Measurements from ENCODE around the gene FOXN3. TPM values are rescaled to one million over a fixed set of nuclear protein-coding genes. Genes with fewer than 3 reads are reported as not detected.

Gene FOXN3
- total RNA-seq, 2 experiments from 2014 or later = 92.2 to 94.4 TPM

- H3K36me3 Mint-ChIP-seq (ENCODE audit: low read depth) = peaks cover 21% of the 10 kb centered on the region
- CTCF ChIA-PET = interaction anchor here (1.4 kb wide), 1 partner anchor 10 kb away, joined by 4 read pairs; no protein-coding TSS in a partner anchor
- H3K27me3 Mint-ChIP-seq = no peaks in the 10 kb centered on the region
- POLR2A ChIA-PET = no interaction called here
- H3K4me1 Mint-ChIP-seq = peaks cover 57% of the 10 kb centered on the region
- peaks cover 2% of the 10 kb centered on the region for H3K9me3 Mint-ChIP-seq
- peak overlapping the region; percentile 85 for H3K27ac Mint-ChIP-seq
- no peak for DNase-seq
- H3K4me3 Mint-ChIP-seq = no peak overlapping the region
Observed at GRCh38 chr14:89444516-89445125, 27.6 kb upstream of the FOXN3 start.

- Mint-ChIP-seq H3K9me3 (peaks cover 2% of the 10 kb centered on the region), H3K4me3 (peak overlapping the region; percentile 42), H3K27ac (peak overlapping the region; percentile 85), H3K27me3 (no peaks in the 10 kb centered on the region), H3K4me1 (peaks cover 57% of the 10 kb centered on the region), H3K36me3 (ENCODE audit: low read depth) (peaks cover 21% of the 10 kb centered on the region)
- peak; percentile 28 for DNase-seq
- ChIA-PET CTCF (interaction anchor here (1.4 kb wide), 1 partner anchor 10 kb away, joined by 4 read pairs; no protein-coding TSS in a partner anchor), POLR2A (interaction anchor here (1.0 kb wide), 1 partner anchor 66 kb away, joined by 6 read pairs; no protein-coding TSS in a partner anchor)
Observed at GRCh38 chr14:89444044-89444443, 27.0 kb upstream of the FOXN3 start.

GRCh38 chr14:89443042-89443629, 26.1 kb upstream of the FOXN3 start:
- peaks cover 2% of the 10 kb centered on the region for H3K9me3 Mint-ChIP-seq
- POLR2A ChIA-PET = interaction anchor here (1.0 kb wide), 1 partner anchor 67 kb away, joined by 6 read pairs; no protein-coding TSS in a partner anchor
- peak overlapping the region; percentile 85 for H3K27ac Mint-ChIP-seq
- no peak for DNase-seq
- CTCF ChIA-PET = no interaction called here
- no peak overlapping the region for H3K4me3 Mint-ChIP-seq
- peaks cover 52% of the 10 kb centered on the region for H3K4me1 Mint-ChIP-seq
- peaks cover 21% of the 10 kb centered on the region for H3K36me3 Mint-ChIP-seq (ENCODE audit: low read depth)
- no peaks in the 10 kb centered on the region for H3K27me3 Mint-ChIP-seq

- Mint-ChIP-seq H3K27ac (no peak overlapping the region), H3K4me1 (peaks cover 45% of the 10 kb centered on the region), H3K9me3 (peaks cover 2% of the 10 kb centered on the region), H3K36me3 (ENCODE audit: low read depth) (peaks cover 18% of the 10 kb centered on the region), H3K27me3 (no peaks in the 10 kb centered on the region), H3K4me3 (no peak overlapping the region)
- ChIA-PET CTCF (interaction anchor here (1.5 kb wide), 1 partner anchor 17 kb away, joined by 3 read pairs; no protein-coding TSS in a partner anchor), POLR2A (no interaction called here)
- no peak for DNase-seq
Observed at GRCh38 chr14:89442280-89442679, 25.2 kb upstream of the FOXN3 start.

GRCh38 chr14:89440986-89441909, 24.2 kb upstream of the FOXN3 start:
- H3K27me3 Mint-ChIP-seq = no peaks in the 10 kb centered on the region
- POLR2A ChIA-PET = no interaction called here
- CTCF ChIA-PET = interaction anchor here (0.6 to 1.5 kb wide), 2 partner anchors 11 to 18 kb away, joined by 3 read pairs; no protein-coding TSS in a partner anchor
- H3K9me3 Mint-ChIP-seq = peaks cover 2% of the 10 kb centered on the region
- H3K36me3 Mint-ChIP-seq (ENCODE audit: low read depth) = peaks cover 19% of the 10 kb centered on the region
- no peak for DNase-seq
- H3K27ac Mint-ChIP-seq = no peak overlapping the region
- peaks cover 42% of the 10 kb centered on the region for H3K4me1 Mint-ChIP-seq
- no peak overlapping the region for H3K4me3 Mint-ChIP-seq

GRCh38 chr14:89435892-89436656, 19.0 kb upstream of the FOXN3 start:
- H3K27me3 Mint-ChIP-seq = no peaks in the 10 kb centered on the region
- CTCF ChIA-PET = interaction anchor here (0.6 to 1.1 kb wide), 3 partner anchors 21 to 767 kb away, joined by 3 read pairs; no protein-coding TSS in a partner anchor
- POLR2A ChIA-PET = no interaction called here
- peaks cover 3% of the 10 kb centered on the region for H3K36me3 Mint-ChIP-seq (ENCODE audit: low read depth)
- no peak for DNase-seq
- H3K9me3 Mint-ChIP-seq = no peaks in the 10 kb centered on the region
- no peak overlapping the region for H3K4me3 Mint-ChIP-seq
- no peak overlapping the region for H3K27ac Mint-ChIP-seq
- H3K4me1 Mint-ChIP-seq = peaks cover 29% of the 10 kb centered on the region

- H3K9me3 Mint-ChIP-seq = no peaks in the 10 kb centered on the region
- no peaks in the 10 kb centered on the region for H3K27me3 Mint-ChIP-seq
- H3K4me3 Mint-ChIP-seq = no peak overlapping the region
- peaks cover 35% of the 10 kb centered on the region for H3K4me1 Mint-ChIP-seq
- no peak for DNase-seq
- ChIA-PET POLR2A (no interaction called here), CTCF (interaction anchor here (0.6 kb wide), 2 partner anchors 11 to 766 kb away, joined by 3 to 6 read pairs; no protein-coding TSS in a partner anchor)
- H3K36me3 Mint-ChIP-seq (ENCODE audit: low read depth) = peaks cover 3% of the 10 kb centered on the region
- no peak overlapping the region for H3K27ac Mint-ChIP-seq
Observed at GRCh38 chr14:89435492-89435891, 18.5 kb upstream of the FOXN3 start.

- ChIA-PET CTCF (no interaction called here), POLR2A (no interaction called here)
- no peak overlapping the region for H3K4me3 Mint-ChIP-seq
- no peaks in the 10 kb centered on the region for H3K9me3 Mint-ChIP-seq
- no peaks in the 10 kb centered on the region for H3K27me3 Mint-ChIP-seq
- peaks cover 7% of the 10 kb centered on the region for H3K36me3 Mint-ChIP-seq (ENCODE audit: low read depth)
- no peak for DNase-seq
- H3K27ac Mint-ChIP-seq = peak overlapping the region; percentile 78
- H3K4me1 Mint-ChIP-seq = peaks cover 63% of the 10 kb centered on the region
Observed at GRCh38 chr14:89432226-89432625, 15.2 kb upstream of the FOXN3 start.

- POLR2A ChIA-PET = interaction anchor here (0.6 kb wide), 1 partner anchor 80 kb away, joined by 3 read pairs; no protein-coding TSS in a partner anchor
- H3K9me3 Mint-ChIP-seq = no peaks in the 10 kb centered on the region
Observed at GRCh38 chr14:89430391-89431236, 13.6 kb upstream of the FOXN3 start.

GRCh38 chr14:89429199-89430181, 12.5 kb upstream of the FOXN3 start:
- ChIA-PET POLR2A (interaction anchor here (0.7 to 0.8 kb wide), 2 partner anchors 18 to 1812 kb away, joined by 4 read pairs; no protein-coding TSS in a partner anchor), CTCF (interaction anchor here (0.6 to 1.7 kb wide), 3 partner anchors 128 to 266 kb away, joined by 3 to 7 read pairs (median 5); no protein-coding TSS in a partner anchor)
- Mint-ChIP-seq H3K27ac (peak overlapping the region; percentile 85), H3K27me3 (no peaks in the 10 kb centered on the region), H3K36me3 (ENCODE audit: low read depth) (peaks cover 8% of the 10 kb centered on the region), H3K4me1 (peaks cover 64% of the 10 kb centered on the region), H3K4me3 (peak overlapping the region; percentile 70), H3K9me3 (no peaks in the 10 kb centered on the region)
- peak; percentile 34 for DNase-seq

More at GRCh38 chr14:89430391-89431236, 13.6 kb upstream of the FOXN3 start:
- peaks cover 8% of the 10 kb centered on the region for H3K36me3 Mint-ChIP-seq (ENCODE audit: low read depth)
- CTCF ChIA-PET = interaction anchor here (0.6 to 1.7 kb wide), 2 partner anchors 50 to 253 kb away, joined by 3 read pairs; no protein-coding TSS in a partner anchor
- peak; percentile 61 for DNase-seq
- H3K4me1 Mint-ChIP-seq = peaks cover 64% of the 10 kb centered on the region
- H3K27me3 Mint-ChIP-seq = no peaks in the 10 kb centered on the region
- H3K4me3 Mint-ChIP-seq = peak overlapping the region; percentile 70
- H3K27ac Mint-ChIP-seq = peak overlapping the region; percentile 85
